HepG2 (cell line): ENCODE measurements around the gene FAM20C. TPM values are rescaled to one million over a fixed set of nuclear protein-coding genes. Genes with fewer than 3 reads are reported as not detected.

Experiments
- ATAC-seq: fragments of 200-7000 bp; cut with Tn5 transposase; 3 replicates; pipeline ENCODE4 v1.9.1; 2020; ENCODE audit warnings: mild to moderate bottlenecking, moderate library complexity
- BruUV-seq: library from RNA; stranded (reverse); fragments of 400-500 nt; replicated peaks from 2 replicates; lab custom pipeline; 2021; lab: Mats Ljungman, UMichigan
- CTCF ChIA-PET: fragments of 300-600 bp; formaldehyde crosslinking; extraction: SDS; loops from one replicate; lab custom pipeline; 2021; ENCODE audit warnings: low total read pairs, inconsistent platforms, low intra/inter-chr PET ratio; lab: Yijun Ruan, JAX
- POLR2A ChIA-PET: fragments of 350-600 bp; sonication (Branson Sonifier 250); formaldehyde crosslinking; loops from one replicate; lab custom pipeline; 2020; ENCODE audit warnings: antibody characterized with exemption, inconsistent platforms; lab: Yijun Ruan, JAX
- DNase-seq: peaks from one replicate; pipeline ENCODE4 v3.0.0-alpha.2; 2015; ENCODE audit warnings: low spot score
- FAIRE-seq: peaks from 3 replicates; lab custom pipeline; 2011; peaks lifted over from hg19 to GRCh38; lab: Jason Lieb, UNC
- H2AFZ ChIP-seq: one replicate; pipeline ENCODE4 v1.6.1; 2011; ENCODE audit warnings: low read length, inconsistent platforms
- H3K27ac ChIP-seq: fragments of 300-600 bp; 3 replicates; pipeline ENCODE4 v1.8.0; 2011; ENCODE audit warnings: mixed run types, mild to moderate bottlenecking, mixed read lengths, low read length, inconsistent platforms; ENCODE audit not compliant: insufficient read depth; ENCODE audit errors: extremely low read length
- H3K27me3 ChIP-seq, 2 experiments: fragments of 200-600 bp in 1 of 2; 2 replicates in 1 of 2; 3 replicates in 1 of 2; pipeline versions ENCODE4 v1.6.0 to v1.8.0; 2011; ENCODE audit warnings: low read length in 2 of 2, mild to moderate bottlenecking in 2 of 2, moderate library complexity in 2 of 2, inconsistent platforms in 1 of 2; ENCODE audit not compliant: insufficient read depth in 2 of 2, control insufficient read depth in 1 of 2
- H3K36me3 ChIP-seq, 2 experiments: fragments of 200-600 bp in 1 of 2; replicated peaks in 1 of 2; 2 replicates in 1 of 2; 3 replicates in 1 of 2; pipeline versions ENCODE4 v1.5.1 to v1.8.0; 2011; ENCODE audit warnings: low read length in 2 of 2, inconsistent platforms in 1 of 2; ENCODE audit not compliant: insufficient read depth in 2 of 2, control insufficient read depth in 1 of 2
- H3K4me1 ChIP-seq: 2 replicates; pipeline ENCODE4 v1.5.1; 2012; ENCODE audit warnings: low read length, inconsistent platforms; ENCODE audit not compliant: insufficient read depth
- H3K4me2 ChIP-seq: 2 replicates; pipeline ENCODE4 v1.6.0; 2011; ENCODE audit warnings: low read depth, low read length, inconsistent platforms
- H3K4me3 ChIP-seq, 3 experiments: fragments of 200-600 bp in 1 of 3; sonication (generic), shearing (Covaris generic) in 1 of 3; replicated peaks in 1 of 3; 2 replicates each; pipeline ENCODE4 v1.5.1; 2011 to 2016; ENCODE audit warnings: low read length in 3 of 3, inconsistent platforms in 2 of 3, low read depth in 2 of 3, mild to moderate bottlenecking in 2 of 3, control low read depth in 1 of 3, mixed read lengths in 1 of 3; ENCODE audit not compliant: insufficient read depth in 1 of 3
- H3K79me2 ChIP-seq: one replicate; pipeline ENCODE4 v1.6.1; 2011; ENCODE audit warnings: low read length, inconsistent platforms; ENCODE audit not compliant: insufficient read depth
- H3K9ac ChIP-seq: 2 replicates; pipeline ENCODE4 v1.6.0; 2011; ENCODE audit warnings: mild to moderate bottlenecking, low read depth, low read length, inconsistent platforms; ENCODE audit not compliant: insufficient read depth
- H3K9me3 ChIP-seq: 2 replicates; pipeline ENCODE4 v1.5.1; 2012; ENCODE audit warnings: mild to moderate bottlenecking, low read length
- H4K20me1 ChIP-seq: 2 replicates; pipeline ENCODE4 v1.6.0; 2011; ENCODE audit warnings: inconsistent platforms, mild to moderate bottlenecking, low read length, moderate library complexity; ENCODE audit not compliant: insufficient read depth
- AGO1 ChIP-seq: fragments of 200-400 bp; formaldehyde crosslinking; IDR thresholded peaks from 2 replicates; pipeline ENCODE4 v1.6.1; 2017; ENCODE audit warnings: mild to moderate bottlenecking, low read depth, low read length, moderate library complexity; ENCODE audit not compliant: poor library complexity, severe bottlenecking
- AGO2 ChIP-seq: fragments of 200-400 bp; formaldehyde crosslinking; optimal IDR thresholded peaks from 2 replicates; pipeline ENCODE3; 2017; ENCODE audit warnings: mild to moderate bottlenecking, low read depth, low read length, moderate library complexity
- CTCF ChIP-seq: sonication (generic); formaldehyde crosslinking; IDR thresholded peaks from 2 replicates; pipeline ENCODE4 v1.5.0; 2020; ENCODE audit warnings: mild to moderate bottlenecking, missing genetic modification reagents, moderate library complexity
- ISX ChIP-seq: sonication (generic); formaldehyde crosslinking; conservative IDR thresholded peaks from 2 replicates; pipeline ENCODE4 v1.5.0; 2020; ENCODE audit warnings: missing genetic modification reagents
- JUN ChIP-seq: sonication (generic); formaldehyde crosslinking; IDR thresholded peaks from 2 replicates; pipeline ENCODE4 v1.4.0; 2020; ENCODE audit warnings: mild to moderate bottlenecking, missing genetic modification reagents
- MLX ChIP-seq: IDR thresholded peaks from 2 replicates; pipeline ENCODE4 v1.6.1; 2016
- TRIM22 ChIP-seq: fragments of 450-650 bp; IDR thresholded peaks from 2 replicates; pipeline ENCODE4 v1.6.1; 2017
- ZBTB33 ChIP-seq: sonication (generic); formaldehyde crosslinking; IDR thresholded peaks from 2 replicates; pipeline ENCODE4 v1.4.0; 2020; ENCODE audit warnings: missing genetic modification reagents
- ZC3H4 ChIP-seq: sonication (generic); formaldehyde crosslinking; IDR thresholded peaks from 2 replicates; pipeline ENCODE4 v1.4.0; 2020; ENCODE audit warnings: missing genetic modification reagents, borderline replicate concordance
- ZNF333 ChIP-seq: sonication (generic); formaldehyde crosslinking; IDR thresholded peaks from 2 replicates; pipeline ENCODE4 v1.4.0; 2020; ENCODE audit warnings: mild to moderate bottlenecking, missing genetic modification reagents, borderline replicate concordance
- ZNF362 ChIP-seq: sonication (generic); formaldehyde crosslinking; IDR thresholded peaks from 2 replicates; pipeline ENCODE4 v1.4.0; 2020; ENCODE audit warnings: missing genetic modification reagents, mild to moderate bottlenecking, borderline replicate concordance
- ZNF576 ChIP-seq: sonication (generic); formaldehyde crosslinking; IDR thresholded peaks from 2 replicates; pipeline ENCODE4 v1.4.0; 2020; ENCODE audit warnings: mild to moderate bottlenecking, missing genetic modification reagents
- ZNF597 ChIP-seq: sonication (generic); formaldehyde crosslinking; IDR thresholded peaks from 2 replicates; pipeline ENCODE4 v1.5.0; 2020; ENCODE audit warnings: missing genetic modification reagents
- ZNF782 ChIP-seq: sonication (generic); formaldehyde crosslinking; IDR thresholded peaks from 2 replicates; pipeline ENCODE4 v1.4.0; 2020; ENCODE audit warnings: missing genetic modification reagents, mild to moderate bottlenecking, borderline replicate concordance
- ZNF792 ChIP-seq: IDR thresholded peaks from 2 replicates; pipeline ENCODE4 v1.6.1; 2016
- WGBS: methylation state at CpG from one replicate; pipeline ENCODE4 v1.1.6; 2017; ENCODE audit warnings: low lambda C conversion rate; 5-methylcytosine and 5-hydroxymethylcytosine counted together
- in situ Hi-C: cut with HindIII; loops from 2 replicates; pipeline ENCODE4 v1.10.0; 2017; ENCODE audit warnings: low pct_unique_long_range_greater_than_20kb; ENCODE audit not compliant: extremely low pct_ligation_motif_present
- intact Hi-C: fragments of 100-400 bp; cut with micrococcal nuclease; formaldehyde crosslinking; loops from one replicate; pipeline ENCODE4 v1.10.0; 2022; ENCODE audit not compliant: unreplicated experiment
- polyA plus RNA-seq, 8 experiments: library from polyadenylated mRNA; depleted of rRNA in 3 of 8; stranded (reverse) in 7 of 8; unstranded in 1 of 8; fragments of >200 nt; fragmentation: Illumina TruSeq in 4 of 8; extraction: Trizol in 4 of 8; gene quantifications; 2 replicates each; pipeline versions ENCODE4 v1.2.1 to v1.2.3, GENCODE V29; 2011 to 2016; ENCODE audit warnings: low read depth in 4 of 8, missing spikeins in 1 of 8, mixed read lengths in 1 of 8; ENCODE audit not compliant: insufficient read depth in 1 of 8
- total RNA-seq, 5 experiments: library from RNA; depleted of rRNA; stranded (reverse); fragments of >200 nt; fragmentation: Illumina TruSeq; extraction: Trizol; gene quantifications; 2 replicates each; pipeline ENCODE4 v1.2.3, GENCODE V29; 2016; ENCODE audit warnings: low read depth in 1 of 5

The FAM20C gene
- total and polyA plus RNA-seq, 2 of the 13 experiments (the other 11 are each of a cell fraction or from before 2014, with no cell fraction given): 11.9 to 19.9 TPM

GRCh38 chr7:207418-208129 is 15.2 kb downstream of the FAM20C start:
- intact Hi-C loops (no loop called here), in situ Hi-C loops (no loop called here)
- peak; percentile 14; the same call in 2 of the 3 replicates for ATAC-seq
- Histone ChIP-seq H3K79me2 (no peaks in the 10 kb centered on the region), H3K36me3 (peaks cover 19 to 54% of the 10 kb centered on the region in 2 experiments), H2AFZ (no peak overlapping the region), H3K4me1 (no peaks in the 10 kb centered on the region), H3K27ac (no peak overlapping the region), H3K27me3 (no peaks in the 10 kb centered on the region), H3K4me3 (no peak overlapping the region), H3K4me2 (no peak overlapping the region), H3K9me3 (no peaks in the 10 kb centered on the region), H4K20me1 (no peaks in the 10 kb centered on the region), H3K9ac (no peak overlapping the region)
- FAIRE-seq: no peak
- WGBS: 98% methylated on average over 21 of the region's 39 CpGs
- DNase-seq: no peak
- BruUV-seq: no TSS peak
- POLR2A ChIA-PET: no interaction called here
- CTCF ChIA-PET: no interaction called here
- TF ChIP-seq JUN (CRISPR knock-in tag) (no peak), MLX (CRISPR knock-in tag) (no peak), ZC3H4 (no peak), AGO1 (peak; percentile 48), ZNF362 (no peak), ZNF782 (CRISPR knock-in tag) (no peak), CTCF (CRISPR knock-in tag) (0 out of 2 replicates have a peak, but pooled peaks have one; percentile 19), ZNF576 (CRISPR knock-in tag) (0 out of 2 replicates have a peak, but pooled peaks have one; percentile 40), ZNF597 (CRISPR knock-in tag) (no peak), ZNF333 (CRISPR knock-in tag) (no peak), TRIM22 (no peak), AGO2 (peak; percentile 69), ZBTB33 (CRISPR knock-in tag) (0 out of 2 replicates have a peak, but pooled peaks have one; percentile 65), ZNF792 (CRISPR knock-in tag) (no peak), ISX (CRISPR knock-in tag) (no peak)
